NCI-H774 (cell line): ENCODE data around the gene B3GNT3.
A peak's percentile ranks its signal among the peaks of the same experiment; 100 is the strongest.

Source experiments
- DNase-seq: peaks from one replicate; lab custom pipeline; 2025; lab: John Stamatoyannopoulos, UW

Gene B3GNT3

DNA sequence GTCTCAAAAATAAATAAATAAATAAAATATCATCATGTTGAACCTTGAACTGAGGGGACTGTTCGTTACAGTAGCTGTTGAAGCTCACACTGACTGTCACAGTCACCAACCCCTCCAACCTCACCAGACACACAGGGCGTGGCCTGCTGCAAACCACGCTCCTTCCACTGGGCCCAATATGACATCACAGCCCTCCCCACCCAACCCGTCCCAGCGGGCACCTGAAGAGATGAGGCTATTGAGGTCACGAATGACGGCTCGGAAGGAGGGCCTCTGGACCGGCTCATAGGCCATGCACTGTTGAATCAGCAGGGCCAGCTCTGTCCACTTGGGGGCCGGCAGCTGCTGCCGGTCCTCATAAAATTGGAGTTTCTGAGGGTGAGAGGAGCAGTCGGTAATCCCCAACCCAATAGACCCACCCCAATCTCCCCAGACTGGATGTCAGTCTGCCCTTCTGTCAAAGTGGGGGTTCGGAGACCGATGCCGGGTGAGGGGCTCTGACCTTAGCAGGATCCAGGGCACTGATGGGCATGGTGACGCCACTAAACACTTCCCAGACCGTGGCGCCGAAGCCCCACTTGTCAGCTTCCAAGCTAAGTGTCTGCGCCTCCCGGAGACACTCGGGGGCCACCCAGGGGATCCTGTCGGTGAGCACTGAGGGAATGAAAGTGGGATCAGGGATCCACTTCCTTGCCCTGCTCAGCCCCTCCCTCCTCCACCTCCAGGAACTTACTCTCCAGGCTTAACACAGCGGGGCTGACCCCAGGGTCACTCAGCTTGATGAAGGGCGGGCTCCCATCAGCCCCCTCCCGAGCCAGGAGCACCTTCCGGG lies 39.6 kb downstream of the B3GNT3 start:
- no peak for DNase-seq

DNA sequence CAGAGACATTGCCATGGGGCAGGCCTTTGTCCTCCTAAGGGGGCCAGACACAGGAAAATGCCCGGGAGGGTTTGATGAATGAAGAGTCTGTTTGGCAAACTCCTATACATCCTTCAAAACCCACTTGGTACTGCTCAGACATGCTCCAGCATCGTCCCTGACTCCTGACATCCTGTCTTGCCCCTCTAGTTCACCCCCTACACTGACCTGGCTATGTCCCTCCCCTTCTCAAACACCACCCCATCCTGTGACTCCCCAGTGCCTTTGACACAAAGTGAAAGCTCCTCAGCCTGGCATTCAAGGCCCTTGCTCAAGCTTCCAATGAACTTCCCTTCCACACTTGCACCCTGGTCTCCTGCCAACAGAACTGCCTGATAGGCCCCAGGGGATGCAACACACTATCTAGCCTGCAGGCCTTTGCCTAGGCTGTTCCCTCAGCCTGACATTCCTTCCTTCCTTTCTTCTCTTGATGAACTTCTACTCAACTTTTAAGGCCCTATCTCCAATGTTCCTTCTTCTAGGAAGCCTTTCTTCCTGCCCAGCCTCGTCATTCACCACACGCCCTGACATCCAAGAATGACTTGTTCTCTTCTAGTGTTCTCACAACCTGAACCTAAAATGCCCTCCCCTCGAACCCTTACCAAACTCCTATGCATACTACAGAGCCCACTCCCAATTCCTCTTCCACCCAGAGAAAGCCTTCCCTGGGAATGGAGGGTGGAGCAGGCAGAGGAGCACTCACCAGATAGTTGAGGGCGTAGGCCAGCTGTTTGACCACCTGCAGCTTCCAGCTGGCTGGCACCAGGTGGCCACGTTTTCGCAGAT lies 40.5 kb downstream of the B3GNT3 start:
- no peak for DNase-seq

DNA sequence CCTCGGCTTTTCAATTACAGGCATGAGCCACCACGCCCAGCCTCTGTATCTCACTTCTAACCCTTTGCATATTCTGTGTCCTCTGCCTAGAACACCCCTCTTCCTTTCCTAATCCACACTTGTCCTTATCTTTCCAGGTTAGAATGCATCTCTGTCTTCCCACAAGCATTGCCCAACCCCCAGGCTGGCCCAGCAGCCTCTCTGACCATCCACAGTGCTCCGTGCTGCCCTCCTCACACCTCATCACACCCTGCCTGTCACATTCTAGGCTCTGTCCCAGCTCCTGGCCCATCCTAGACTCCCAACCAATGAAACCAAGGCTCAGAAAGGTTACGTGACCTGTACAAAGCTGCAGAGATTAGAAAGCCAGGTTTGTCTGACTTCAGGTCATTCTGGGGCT lies 41.6 kb downstream of the B3GNT3 start:
- no peak for DNase-seq

DNA sequence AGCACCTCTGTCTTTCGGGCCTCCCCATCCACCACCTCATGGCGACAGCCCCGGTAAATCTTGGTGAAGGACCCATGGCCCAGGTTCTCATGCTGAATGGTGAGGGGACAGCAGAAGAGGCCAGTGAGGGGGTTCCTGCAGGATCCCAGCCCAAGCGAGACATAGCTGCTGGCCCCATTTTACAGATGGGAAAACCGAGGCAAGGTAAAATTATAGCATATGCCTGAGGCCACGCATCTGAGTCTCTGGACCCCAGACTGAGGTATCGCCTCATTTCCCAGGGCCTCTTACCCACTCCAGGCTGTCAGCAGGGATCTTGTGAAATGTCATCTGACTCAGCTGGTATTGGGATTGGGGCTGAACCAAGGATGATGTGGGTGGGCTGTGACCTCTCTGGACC lies 43.0 kb downstream of the B3GNT3 start:
- DNase-seq: no peak

DNA sequence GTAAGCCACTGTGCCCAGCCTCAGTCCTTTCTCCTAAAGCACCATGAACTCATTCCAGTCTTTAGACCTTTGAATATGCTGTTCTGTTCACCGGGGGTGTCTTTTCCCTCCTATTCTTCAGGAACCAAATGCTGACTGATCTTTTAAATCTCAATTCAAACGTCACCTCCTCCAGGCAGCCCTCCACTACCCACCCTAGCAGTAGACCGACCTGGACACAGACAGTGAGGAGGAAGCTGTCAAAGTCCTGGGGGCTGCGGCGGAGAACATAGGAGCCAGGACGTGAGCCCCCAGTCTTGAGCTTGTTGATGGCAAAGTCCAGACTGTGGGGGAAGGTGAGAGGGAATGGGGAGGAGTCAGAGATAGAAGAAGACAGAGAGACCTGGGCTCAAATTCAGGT lies 45.1 kb downstream of the B3GNT3 start:
- no peak for DNase-seq

DNA sequence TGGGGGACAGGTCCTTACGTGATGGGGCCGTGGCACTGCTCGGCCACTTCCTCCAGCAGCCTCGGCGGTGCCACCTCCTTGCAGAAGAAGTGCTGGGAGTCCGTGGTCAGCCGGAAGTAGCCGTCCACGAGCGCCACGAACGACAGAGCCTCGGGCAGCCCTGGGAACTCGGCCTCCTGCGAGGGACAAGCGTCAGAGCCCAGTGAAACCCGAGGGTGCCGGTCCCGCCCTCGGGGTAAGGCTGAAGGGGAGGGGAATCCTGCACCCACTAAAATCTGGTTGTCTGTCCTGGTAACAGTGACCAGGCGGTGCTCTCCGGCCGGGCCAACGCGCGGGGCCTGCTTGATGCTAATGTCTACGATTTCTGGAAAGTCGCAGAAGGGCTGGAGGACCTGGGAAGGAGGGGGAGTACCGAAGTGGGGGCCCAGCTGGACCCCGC lies 46.5 kb downstream of the B3GNT3 start:
- DNase-seq: no peak

DNA sequence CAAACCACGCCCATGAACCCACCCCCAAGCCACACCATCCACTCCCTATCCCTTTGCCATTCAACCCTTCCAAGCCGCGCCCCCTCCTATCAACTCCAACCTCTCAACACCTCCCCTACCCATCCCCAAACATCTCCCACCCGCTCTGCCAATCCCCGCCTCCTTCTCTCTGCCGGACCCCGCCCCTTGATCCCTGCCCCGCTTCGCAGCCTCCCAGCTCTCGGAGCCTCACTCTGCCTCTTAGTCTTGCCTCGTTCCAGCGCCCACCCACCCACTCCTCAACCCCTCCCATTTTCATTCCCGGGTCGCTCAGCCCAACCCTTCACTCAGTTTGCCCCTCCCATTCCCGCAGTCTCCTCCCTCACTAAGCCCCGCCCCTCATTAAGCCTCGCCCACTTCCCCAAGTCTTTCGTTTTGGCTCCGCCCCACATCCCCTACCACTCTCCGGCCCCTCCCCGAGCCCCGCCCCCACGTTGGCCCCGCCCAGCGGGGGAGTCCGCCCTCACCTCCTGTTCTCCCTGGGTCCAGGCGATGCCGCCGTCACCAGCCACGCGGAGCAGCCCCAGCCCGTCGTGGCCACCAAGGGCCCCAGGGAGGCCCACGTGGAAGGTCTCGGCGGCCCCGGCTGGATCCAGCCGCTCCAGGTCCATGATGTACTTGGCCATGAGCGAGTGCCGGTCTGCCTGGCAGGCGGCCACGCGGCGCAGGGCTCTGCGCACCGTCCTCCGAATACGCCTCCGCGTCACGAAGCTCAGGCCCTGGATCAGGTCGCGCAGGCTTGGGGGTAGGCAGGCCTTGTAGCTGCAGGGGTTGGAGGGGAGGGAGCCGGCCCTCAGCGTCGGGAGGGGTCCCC lies 47.1 kb downstream of the B3GNT3 start:
- peak; percentile 88 for DNase-seq

DNA sequence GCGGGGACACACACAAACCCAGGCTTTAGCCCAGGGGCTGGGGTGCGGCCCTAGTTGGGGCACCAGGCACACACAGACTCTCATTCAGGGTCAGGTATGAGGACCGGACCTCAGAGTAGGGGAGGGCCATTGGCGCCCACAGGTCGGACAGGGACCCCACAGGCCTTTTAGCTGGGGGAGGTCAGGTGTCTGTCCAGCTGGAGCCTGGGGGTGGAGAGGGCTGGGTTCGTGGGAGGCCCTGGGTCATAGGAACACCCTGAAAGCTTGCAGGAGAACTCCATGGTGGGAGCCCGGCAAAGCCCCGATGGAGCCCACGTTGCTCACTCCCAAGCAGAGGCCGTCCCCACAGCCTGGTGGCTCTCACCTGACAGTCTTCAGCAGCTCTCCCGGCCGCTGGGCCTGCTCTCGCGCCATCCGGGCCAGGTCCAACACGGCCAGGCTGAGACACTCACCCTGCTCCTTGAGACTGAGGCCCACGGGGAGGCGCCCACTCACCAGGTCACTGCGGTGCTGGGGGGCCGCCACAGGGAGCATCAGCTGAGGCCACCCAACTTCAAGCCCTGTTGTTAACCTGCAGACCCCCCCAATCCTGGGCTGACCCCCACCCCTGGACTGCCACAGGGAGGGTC lies 47.8 kb downstream of the B3GNT3 start:
- no peak for DNase-seq

DNA sequence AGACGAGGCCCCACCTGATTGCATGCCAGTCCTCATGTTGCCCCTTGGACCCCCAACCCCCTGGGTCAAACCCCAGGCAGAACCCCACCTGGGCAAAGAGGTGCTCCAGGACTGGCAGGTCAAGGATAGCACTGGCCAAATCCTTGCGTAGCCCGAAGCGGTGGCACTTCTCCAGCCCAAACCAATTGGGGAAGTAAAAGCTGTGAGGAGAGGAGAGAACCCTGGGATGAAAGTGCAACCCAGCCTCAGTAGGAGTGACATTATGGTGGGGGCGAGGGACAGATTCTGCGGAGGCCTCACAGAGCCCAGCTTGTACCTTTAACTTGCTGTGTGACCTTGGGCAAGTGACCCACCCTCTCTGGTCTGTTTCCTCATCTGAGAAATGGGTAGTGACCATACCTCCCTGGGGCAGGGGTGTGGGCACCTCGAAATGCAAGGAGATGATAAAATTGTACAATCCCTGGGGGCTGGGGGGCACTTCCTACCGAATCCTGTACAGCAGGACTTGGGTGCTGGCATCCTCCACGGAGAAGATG lies 48.4 kb downstream of the B3GNT3 start:
- no peak for DNase-seq

DNA sequence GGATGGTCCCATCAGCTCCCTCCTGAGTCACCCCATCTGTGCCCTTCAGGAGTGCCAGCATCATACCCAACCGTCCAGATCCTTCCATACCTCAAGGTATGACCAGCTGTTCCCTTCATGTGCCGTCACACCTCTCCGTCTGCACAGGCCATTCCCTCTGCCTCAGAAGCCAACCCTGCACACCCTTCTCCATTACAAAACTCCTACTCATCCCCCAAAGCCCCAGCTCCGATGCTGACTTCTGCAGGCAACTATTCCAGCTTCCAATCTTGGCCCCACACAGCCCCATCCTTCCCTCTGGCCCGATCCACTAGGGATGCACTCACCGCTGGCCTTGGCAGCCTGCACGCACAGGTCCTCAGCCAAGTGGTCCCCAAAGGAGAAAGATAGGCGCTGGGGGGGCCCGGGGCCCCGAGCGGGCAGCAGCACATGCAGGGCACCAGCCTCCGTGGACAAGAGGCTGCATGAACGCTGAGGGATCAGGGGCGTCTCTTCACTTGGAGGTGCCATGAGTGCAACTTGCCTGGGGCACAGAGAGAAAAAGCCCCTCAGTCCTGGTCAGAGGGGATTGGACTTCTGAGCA lies 49.1 kb downstream of the B3GNT3 start:
- DNase-seq: no peak

DNA sequence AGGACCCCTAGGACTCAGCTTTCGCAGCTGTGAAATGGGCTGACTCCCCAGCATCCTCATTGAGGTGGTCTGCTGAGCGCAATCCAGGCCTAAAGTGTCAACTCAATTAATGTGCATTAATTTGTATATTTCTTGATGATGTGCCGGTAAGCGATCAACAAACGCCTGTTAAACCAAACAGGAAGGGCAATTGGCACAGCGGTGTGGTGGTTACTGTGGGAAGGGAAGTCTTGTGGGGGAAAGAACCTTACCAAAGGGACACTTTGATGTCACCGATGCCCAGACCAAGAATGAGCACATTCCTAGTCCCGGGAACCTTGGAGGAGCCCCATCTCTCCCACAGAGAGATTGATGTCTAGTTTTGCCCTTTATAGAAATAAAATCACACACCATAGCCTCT lies 51.2 kb downstream of the B3GNT3 start:
- DNase-seq: no peak

DNA sequence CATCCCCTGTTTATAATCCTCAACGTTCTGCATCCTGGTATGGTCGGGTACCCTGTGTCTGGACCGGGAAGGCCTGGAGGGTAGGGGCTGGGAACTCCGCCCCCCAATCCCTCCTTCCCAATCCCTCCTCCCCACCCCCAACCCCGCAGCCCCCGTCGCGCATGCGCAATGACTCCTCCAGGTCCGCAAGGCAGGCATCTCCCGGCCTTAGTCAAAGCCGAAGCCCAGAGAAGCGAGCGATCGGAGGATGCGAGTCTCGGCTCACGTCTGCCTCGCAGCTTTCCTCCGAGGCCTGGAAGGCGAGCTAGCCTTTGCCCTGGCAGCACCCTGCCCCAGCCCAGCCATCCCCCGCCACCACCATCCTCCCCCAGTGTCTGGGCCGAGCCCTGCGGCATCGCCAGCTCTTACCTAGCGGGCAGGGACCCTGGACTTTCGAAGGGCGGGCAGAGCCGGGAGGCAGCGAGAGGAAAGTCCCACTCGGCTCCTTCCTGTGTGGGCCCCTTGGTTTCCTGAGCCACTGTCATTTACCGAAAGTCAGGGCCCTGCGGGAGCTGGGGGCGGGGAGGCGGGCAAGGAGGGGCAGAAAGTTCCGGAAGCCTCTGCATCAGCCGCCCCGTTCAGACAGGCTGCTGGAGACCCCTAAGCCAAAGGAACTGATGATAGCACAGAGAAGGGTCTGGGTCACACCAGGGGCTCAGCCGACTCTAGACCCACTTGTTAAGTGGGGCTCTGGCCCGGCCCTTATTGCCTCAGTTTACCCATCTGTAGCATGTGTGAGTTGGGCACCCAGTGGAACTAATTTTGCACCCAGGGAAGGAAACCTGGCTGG lies 52.8 kb downstream of the B3GNT3 start, which contains the start of gene JAK3:
TSS of gene JAK3 (minus strand) at position 445 of the 829 bp plus-strand sequence. CDS start 3,565 bp downstream, outside the sequence.
- no peak for DNase-seq

DNA sequence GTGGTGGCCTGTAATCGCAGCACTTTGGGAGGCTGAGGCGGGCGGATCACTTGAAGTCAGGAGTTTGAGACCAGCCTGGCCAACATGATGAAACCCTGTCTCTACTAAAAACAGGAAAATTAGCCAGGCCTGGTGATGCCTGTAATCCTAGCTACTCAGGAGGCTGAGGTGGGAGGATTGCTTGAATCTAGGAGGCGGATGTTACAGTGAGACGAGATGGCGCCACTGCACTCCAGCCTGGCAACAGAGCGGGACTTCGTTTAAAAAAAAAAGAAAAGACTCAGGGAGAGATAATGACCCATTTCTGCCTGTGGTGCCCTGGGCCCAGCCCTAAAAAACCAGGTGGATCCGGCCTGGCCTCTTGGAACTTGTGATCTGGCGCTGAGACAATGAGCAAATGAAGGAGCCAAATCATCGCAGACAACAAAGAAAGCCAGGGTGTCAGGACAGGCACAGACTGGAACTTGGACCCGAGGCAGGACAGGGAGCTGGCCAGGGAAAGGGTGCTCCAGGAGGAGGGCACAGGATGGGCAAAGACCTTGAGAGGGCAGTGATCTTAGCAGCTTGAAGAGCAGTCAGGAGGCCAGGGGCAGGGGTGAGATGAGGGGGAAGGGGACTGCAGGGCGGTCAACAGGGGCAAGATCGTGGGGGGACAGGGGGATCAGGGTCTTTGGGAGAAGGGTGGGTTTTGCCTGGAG lies 53.8 kb downstream of the B3GNT3 start:
- no peak for DNase-seq

DNA sequence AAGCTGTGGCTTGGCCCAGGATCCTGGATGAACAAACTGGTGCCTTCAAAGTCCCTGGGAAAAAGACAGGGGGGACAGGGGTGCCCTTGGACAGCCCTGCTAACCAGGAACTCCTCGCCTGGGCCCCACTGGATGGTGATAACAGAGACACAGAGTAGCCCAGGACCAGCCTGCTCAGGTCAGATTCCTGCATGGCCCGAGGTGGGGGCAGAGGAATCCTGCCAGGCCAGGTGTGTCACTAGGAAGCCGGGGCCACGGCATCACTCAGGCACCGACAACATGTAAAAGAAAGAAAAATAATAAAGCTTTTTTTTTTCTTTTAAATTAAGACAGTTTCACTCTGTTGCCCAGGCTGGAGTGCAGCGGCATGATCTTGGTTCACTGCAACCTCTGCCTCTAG lies 59.1 kb downstream of the B3GNT3 start:
- no peak for DNase-seq

DNA sequence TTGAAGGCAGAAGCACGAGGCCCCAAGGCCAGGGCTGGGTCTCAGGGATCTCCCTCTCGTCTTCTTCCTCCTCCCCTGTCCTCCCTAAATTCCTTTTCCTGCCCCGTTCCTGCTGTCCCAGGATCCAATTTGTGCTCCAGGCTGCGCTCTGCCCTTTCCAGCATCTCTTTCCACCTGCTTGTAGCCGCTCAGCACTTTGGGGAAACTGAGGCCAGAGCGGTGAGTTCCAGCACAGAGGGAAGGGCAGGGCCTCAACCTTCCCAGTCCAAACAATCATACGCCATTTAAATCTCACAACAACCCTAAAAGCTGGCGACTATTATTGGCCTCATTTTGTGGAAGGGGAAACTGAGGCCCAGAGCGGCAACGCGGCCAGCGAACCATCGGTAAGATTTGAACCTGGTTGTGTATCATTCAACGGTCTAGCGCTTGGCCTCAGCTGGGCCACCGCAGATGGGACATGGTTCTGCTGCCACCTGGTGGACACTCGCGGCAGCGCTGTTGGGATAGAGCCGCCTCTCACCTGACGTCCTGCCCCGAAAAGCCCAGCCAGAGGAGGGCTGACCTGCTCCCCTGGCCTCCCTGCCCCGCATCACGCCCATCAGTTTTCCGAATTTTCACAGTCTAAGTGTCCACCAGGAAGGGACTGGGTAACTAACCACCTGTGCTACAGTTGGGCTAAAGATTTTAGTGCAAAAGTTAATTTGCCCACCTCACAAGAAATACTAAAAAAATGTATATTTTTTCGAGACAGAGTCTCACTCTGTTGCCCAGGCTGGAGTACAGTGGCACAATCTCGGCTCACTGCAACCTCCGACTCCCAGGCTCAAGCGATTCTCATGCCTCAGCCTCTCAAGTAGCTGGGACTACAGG lies 60.6 kb downstream of the B3GNT3 start:
- peak; percentile 52 for DNase-seq

DNA sequence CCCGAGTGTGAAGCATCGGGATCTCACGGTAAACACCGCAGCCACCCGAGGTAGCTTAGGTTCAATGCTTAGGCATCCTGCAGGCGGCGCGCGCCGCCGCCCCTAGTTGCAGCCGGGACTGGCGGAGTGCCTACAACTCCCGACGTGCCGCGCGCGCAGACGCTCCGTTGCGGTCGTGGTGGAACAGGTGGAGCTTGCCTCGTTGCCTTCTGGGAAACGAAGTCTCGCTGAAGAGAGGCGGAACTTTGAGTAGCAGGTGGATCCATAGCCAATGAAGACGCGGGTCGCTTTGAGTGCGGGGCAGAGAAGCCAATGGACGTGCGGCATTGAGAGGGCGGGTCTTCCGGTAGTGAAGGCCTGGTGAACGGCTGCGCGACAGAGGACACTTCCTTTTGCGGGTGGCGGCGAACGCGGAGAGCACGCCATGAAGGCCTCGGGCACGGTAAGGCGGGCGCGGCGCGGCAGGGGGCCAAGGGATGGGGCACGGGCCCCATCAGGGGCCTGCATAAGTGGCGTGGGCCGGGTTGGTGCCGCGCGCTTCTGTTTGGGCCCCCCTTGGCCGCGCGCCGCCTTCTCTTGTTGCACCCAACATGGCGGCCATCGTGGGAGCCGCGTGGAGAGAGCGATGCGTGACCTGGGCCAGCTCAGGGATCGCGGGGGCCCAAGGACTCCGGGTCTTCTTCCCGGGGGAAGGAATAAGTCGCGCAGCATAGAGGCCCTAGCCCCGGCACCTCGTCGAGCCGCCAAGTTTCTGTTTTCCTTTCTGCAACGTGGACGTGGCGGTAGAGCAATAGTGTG lies 64.8 kb downstream of the B3GNT3 start, which contains the start of gene RPL18A:
TSS of gene RPL18A (plus strand) at position 378 of the 798 bp plus-strand sequence. CDS start at position 425, 47 bp downstream.
- DNase-seq: peak; percentile 99

DNA sequence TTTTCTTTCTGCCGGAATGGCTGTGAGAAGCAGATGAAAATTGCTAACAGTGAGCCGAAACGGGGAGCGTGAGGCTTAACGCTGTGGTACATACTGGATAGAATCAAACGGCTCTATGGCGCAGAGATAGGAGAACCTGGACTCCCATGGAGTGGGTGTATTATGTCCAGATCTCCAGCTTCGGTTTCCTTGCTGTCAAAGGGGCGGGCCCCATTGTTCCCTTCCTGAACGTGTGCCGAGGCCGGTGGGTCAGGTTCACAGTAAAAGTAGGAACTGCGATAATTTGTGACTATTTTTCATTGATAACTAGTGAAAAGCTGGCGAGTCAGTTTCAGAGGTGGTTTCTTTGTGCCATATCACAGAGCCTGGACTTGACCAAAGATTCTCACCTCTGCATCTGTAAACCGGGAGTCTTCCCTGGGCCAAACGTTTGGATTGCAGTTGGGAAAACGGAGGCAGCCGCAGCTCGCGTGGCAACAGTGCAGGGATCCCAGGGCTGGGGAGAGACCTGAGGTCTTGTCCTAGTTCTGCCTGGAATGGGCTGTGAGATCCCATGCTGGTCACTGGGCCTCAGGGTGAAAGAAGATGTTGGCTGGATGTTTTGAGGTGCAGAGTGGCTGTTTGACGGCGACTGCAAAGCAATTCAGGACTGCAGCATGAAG lies 65.5 kb downstream of the B3GNT3 start:
- no peak for DNase-seq
